HepG2 (cell line): Measurements from ENCODE around the gene CEP250. TPM values are rescaled to one million over a fixed set of nuclear protein-coding genes. Genes with fewer than 3 reads are reported as not detected.

Experiments
- AHR ChIP-seq: IDR thresholded peaks from 2 replicates; pipeline ENCODE4 v1.6.1; 2018; ENCODE audit warnings: missing genetic modification reagents, missing compliant biosample characterization
- HNRNPLL ChIP-seq: fragments of 200-400 bp; formaldehyde crosslinking; IDR thresholded peaks from 2 replicates; pipeline ENCODE4 v1.6.1; 2017; ENCODE audit warnings: mild to moderate bottlenecking, low read depth, low read length; ENCODE audit not compliant: poor library complexity, severe bottlenecking
- MEF2D ChIP-seq: sonication (generic); formaldehyde crosslinking; IDR thresholded peaks from 2 replicates; pipeline ENCODE4 v1.5.1; 2020; ENCODE audit warnings: mild to moderate bottlenecking, missing genetic modification reagents
- NR1H2 ChIP-seq: sonication (generic); formaldehyde crosslinking; IDR thresholded peaks from 2 replicates; pipeline ENCODE4 v1.8.1; 2022; ENCODE audit warnings: low read depth, missing genetic modification reagents, borderline replicate concordance
- NR2F6 ChIP-seq, 2 experiments: IDR thresholded peaks; 2 replicates each; pipeline ENCODE4 v1.6.1; 2016; ENCODE audit warnings: antibody characterized with exemption in 1 of 2, mild to moderate bottlenecking in 1 of 2
- PREB ChIP-seq: sonication (generic); formaldehyde crosslinking; IDR thresholded peaks from 2 replicates; pipeline ENCODE4 v1.4.0; 2020; ENCODE audit warnings: missing genetic modification reagents
- SNAPC2 ChIP-seq: sonication (generic); formaldehyde crosslinking; IDR thresholded peaks from 2 replicates; pipeline ENCODE4 v1.8.1; 2022; ENCODE audit warnings: mild to moderate bottlenecking, missing genetic modification reagents
- SP1 ChIP-seq, 2 experiments: fragments of 450-650 bp in 1 of 2; sonication (generic) in 1 of 2; formaldehyde crosslinking in 1 of 2; IDR thresholded peaks; 2 replicates each; pipeline versions ENCODE4 v1.4.0 to v1.6.1; 2016 to 2020; ENCODE audit warnings: missing genetic modification reagents in 1 of 2
- SPEN ChIP-seq: sonication (generic); formaldehyde crosslinking; IDR thresholded peaks from 2 replicates; pipeline ENCODE4 v1.5.1; 2020; ENCODE audit warnings: low read depth, mild to moderate bottlenecking, missing genetic modification reagents
- TMF1 ChIP-seq: sonication (generic); formaldehyde crosslinking; IDR thresholded peaks from 2 replicates; pipeline ENCODE4 v1.8.1; 2022; ENCODE audit warnings: low read depth, missing genetic modification reagents
- ZNF234 ChIP-seq: sonication (generic); formaldehyde crosslinking; conservative IDR thresholded peaks from 2 replicates; pipeline ENCODE4 v1.5.1; 2020; ENCODE audit warnings: mild to moderate bottlenecking, missing genetic modification reagents
- ZNF333 ChIP-seq: sonication (generic); formaldehyde crosslinking; IDR thresholded peaks from 2 replicates; pipeline ENCODE4 v1.4.0; 2020; ENCODE audit warnings: mild to moderate bottlenecking, missing genetic modification reagents, borderline replicate concordance
- ZNF350 ChIP-seq: sonication (generic); formaldehyde crosslinking; IDR thresholded peaks from 2 replicates; pipeline ENCODE4 v1.4.0; 2020; ENCODE audit warnings: mild to moderate bottlenecking, low read depth, missing genetic modification reagents, borderline replicate concordance
- ZNF550 ChIP-seq: sonication (generic); formaldehyde crosslinking; IDR thresholded peaks from 2 replicates; pipeline ENCODE4 v1.4.0; 2020; ENCODE audit warnings: mild to moderate bottlenecking, missing genetic modification reagents, borderline replicate concordance
- ZNF704 ChIP-seq: sonication (generic); formaldehyde crosslinking; IDR thresholded peaks from 2 replicates; pipeline ENCODE4 v1.8.1; 2023; ENCODE audit warnings: mild to moderate bottlenecking, inconsistent platforms, moderate library complexity, missing genetic modification reagents, borderline replicate concordance
- ZNF878 ChIP-seq: sonication (generic); formaldehyde crosslinking; IDR thresholded peaks from 2 replicates; pipeline ENCODE4 v1.8.1; 2023; ENCODE audit warnings: mild to moderate bottlenecking, missing genetic modification reagents, moderate library complexity
- polyA plus RNA-seq, 8 experiments: library from polyadenylated mRNA; depleted of rRNA in 3 of 8; stranded (reverse) in 7 of 8; unstranded in 1 of 8; fragments of >200 nt; fragmentation: Illumina TruSeq in 4 of 8; extraction: Trizol in 4 of 8; gene quantifications; 2 replicates each; pipeline versions ENCODE4 v1.2.1 to v1.2.3, GENCODE V29; 2011 to 2016; ENCODE audit warnings: low read depth in 4 of 8, missing spikeins in 1 of 8, mixed read lengths in 1 of 8; ENCODE audit not compliant: insufficient read depth in 1 of 8
- total RNA-seq, 5 experiments: library from RNA; depleted of rRNA; stranded (reverse); fragments of >200 nt; fragmentation: Illumina TruSeq; extraction: Trizol; gene quantifications; 2 replicates each; pipeline ENCODE4 v1.2.3, GENCODE V29; 2016; ENCODE audit warnings: low read depth in 1 of 5
- TF ChIP-seq, protein P1 (sequence below): sonication (generic); formaldehyde crosslinking; IDR thresholded peaks from 2 replicates; pipeline ENCODE4 v1.4.0; 2020; ENCODE audit warnings: mild to moderate bottlenecking, missing genetic modification reagents, borderline replicate concordance
- TF ChIP-seq, protein P2 (sequence below): sonication (generic); formaldehyde crosslinking; IDR thresholded peaks from 2 replicates; pipeline ENCODE4 v1.4.0; 2020; ENCODE audit warnings: mild to moderate bottlenecking, missing genetic modification reagents

CEP250 gene
- total and polyA plus RNA-seq, 2 of the 13 experiments (the other 11 are each of a cell fraction or from before 2014, with no cell fraction given) = 28.8 to 55.3 TPM

- TF ChIP-seq PREB (CRISPR knock-in tag) = no peak
- TF ChIP-seq, protein P1, sequence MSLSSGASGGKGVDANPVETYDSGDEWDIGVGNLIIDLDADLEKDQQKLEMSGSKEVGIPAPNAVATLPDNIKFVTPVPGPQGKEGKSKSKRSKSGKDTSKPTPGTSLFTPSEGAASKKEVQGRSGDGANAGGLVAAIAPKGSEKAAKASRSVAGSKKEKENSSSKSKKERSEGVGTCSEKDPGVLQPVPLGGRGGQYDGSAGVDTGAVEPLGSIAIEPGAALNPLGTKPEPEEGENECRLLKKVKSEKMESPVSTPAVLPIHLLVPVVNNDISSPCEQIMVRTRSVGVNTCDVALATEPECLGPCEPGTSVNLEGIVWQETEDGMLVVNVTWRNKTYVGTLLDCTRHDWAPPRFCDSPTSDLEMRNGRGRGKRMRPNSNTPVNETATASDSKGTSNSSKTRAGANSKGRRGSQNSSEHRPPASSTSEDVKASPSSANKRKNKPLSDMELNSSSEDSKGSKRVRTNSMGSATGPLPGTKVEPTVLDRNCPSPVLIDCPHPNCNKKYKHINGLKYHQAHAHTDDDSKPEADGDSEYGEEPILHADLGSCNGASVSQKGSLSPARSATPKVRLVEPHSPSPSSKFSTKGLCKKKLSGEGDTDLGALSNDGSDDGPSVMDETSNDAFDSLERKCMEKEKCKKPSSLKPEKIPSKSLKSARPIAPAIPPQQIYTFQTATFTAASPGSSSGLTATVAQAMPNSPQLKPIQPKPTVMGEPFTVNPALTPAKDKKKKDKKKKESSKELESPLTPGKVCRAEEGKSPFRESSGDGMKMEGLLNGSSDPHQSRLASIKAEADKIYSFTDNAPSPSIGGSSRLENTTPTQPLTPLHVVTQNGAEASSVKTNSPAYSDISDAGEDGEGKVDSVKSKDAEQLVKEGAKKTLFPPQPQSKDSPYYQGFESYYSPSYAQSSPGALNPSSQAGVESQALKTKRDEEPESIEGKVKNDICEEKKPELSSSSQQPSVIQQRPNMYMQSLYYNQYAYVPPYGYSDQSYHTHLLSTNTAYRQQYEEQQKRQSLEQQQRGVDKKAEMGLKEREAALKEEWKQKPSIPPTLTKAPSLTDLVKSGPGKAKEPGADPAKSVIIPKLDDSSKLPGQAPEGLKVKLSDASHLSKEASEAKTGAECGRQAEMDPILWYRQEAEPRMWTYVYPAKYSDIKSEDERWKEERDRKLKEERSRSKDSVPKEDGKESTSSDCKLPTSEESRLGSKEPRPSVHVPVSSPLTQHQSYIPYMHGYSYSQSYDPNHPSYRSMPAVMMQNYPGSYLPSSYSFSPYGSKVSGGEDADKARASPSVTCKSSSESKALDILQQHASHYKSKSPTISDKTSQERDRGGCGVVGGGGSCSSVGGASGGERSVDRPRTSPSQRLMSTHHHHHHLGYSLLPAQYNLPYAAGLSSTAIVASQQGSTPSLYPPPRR = peak; percentile 78; the same call in 1 of the 2 replicates
- TF ChIP-seq NR2F6 (IDR thresholded peaks at IDR 0.05) = no peak
- no peak; the same call in none of the 2 replicates for TF ChIP-seq NR2F6 (CRISPR knock-in tag; IDR thresholded peaks at IDR 0.05)
- TF ChIP-seq, protein P2, sequence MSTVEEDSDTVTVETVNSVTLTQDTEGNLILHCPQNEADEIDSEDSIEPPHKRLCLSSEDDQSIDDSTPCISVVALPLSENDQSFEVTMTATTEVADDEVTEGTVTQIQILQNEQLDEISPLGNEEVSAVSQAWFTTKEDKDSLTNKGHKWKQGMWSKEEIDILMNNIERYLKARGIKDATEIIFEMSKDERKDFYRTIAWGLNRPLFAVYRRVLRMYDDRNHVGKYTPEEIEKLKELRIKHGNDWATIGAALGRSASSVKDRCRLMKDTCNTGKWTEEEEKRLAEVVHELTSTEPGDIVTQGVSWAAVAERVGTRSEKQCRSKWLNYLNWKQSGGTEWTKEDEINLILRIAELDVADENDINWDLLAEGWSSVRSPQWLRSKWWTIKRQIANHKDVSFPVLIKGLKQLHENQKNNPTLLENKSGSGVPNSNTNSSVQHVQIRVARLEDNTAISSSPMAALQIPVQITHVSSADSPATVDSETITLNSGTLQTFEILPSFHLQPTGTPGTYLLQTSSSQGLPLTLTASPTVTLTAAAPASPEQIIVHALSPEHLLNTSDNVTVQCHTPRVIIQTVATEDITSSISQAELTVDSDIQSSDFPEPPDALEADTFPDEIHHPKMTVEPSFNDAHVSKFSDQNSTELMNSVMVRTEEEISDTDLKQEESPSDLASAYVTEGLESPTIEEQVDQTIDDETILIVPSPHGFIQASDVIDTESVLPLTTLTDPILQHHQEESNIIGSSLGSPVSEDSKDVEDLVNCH = peak; percentile 8; the same call in 1 of the 2 replicates
- TF ChIP-seq SNAPC2 (CRISPR knock-in tag) = no peak; the same call in 1 of the 2 replicates
- TF ChIP-seq ZNF350 (CRISPR knock-in tag) = peak; percentile 82
- no peak for TF ChIP-seq TMF1
- 0 out of 2 replicates have a peak, but pooled peaks have one; percentile 34 for TF ChIP-seq SP1 (IDR thresholded peaks at IDR 0.05)
- peak; percentile 88; the same call in 1 of the 2 replicates for TF ChIP-seq SP1 (CRISPR knock-in tag; IDR thresholded peaks at IDR 0.05)
- peak; percentile 93 for TF ChIP-seq HNRNPLL
- peak; percentile 82; the same call in 1 of the 2 replicates for TF ChIP-seq NR1H2
- TF ChIP-seq ZNF550 (CRISPR knock-in tag) = peak; percentile 93; the same call in 1 of the 2 replicates
- peak; percentile 92 for TF ChIP-seq MEF2D (CRISPR knock-in tag)
- 0 out of 2 replicates have a peak, but pooled peaks have one; percentile 75 for TF ChIP-seq ZNF704 (CRISPR knock-in tag)
- no peak; the same call in 1 of the 2 replicates for TF ChIP-seq ZNF333 (CRISPR knock-in tag)
- peak; percentile 54; the same call in 1 of the 2 replicates for TF ChIP-seq SPEN (CRISPR knock-in tag)
- peak; percentile 80 for TF ChIP-seq AHR
- TF ChIP-seq ZNF878 (CRISPR knock-in tag) = peak; percentile 70; the same call in 1 of the 2 replicates
- peak; percentile 96 for TF ChIP-seq ZNF234 (CRISPR knock-in tag)
Measured at GRCh38 chr20:35454881-35455609, at the start of gene CEP250 (continued).
